RWPE2 (cell line): ENCODE results near the gene NOX5.

ENCODE experiments used
- ATAC-seq: fragments of 200-7000 bp; cut with Tn5 transposase; 3 replicates; pipeline ENCODE4 v1.9.1; 2021; ENCODE audit warnings: low read depth
- DNase-seq: peaks from one replicate; pipeline ENCODE4 v3.0.0-alpha.2; 2020; ENCODE audit warnings: low spot score
- H3K27ac ChIP-seq: fragments of 450-650 bp; 2 replicates; pipeline ENCODE4 v1.5.1; 2017; ENCODE audit warnings: mild to moderate bottlenecking; ENCODE audit not compliant: poor library complexity, severe bottlenecking
- H3K27me3 ChIP-seq: fragments of 250-450 bp; sonication (Bioruptor Pico); 2 replicates; pipeline ENCODE4 v1.5.1; 2021; ENCODE audit warnings: mild to moderate bottlenecking, moderate library complexity; ENCODE audit not compliant: insufficient read depth, poor library complexity, severe bottlenecking
- H3K36me3 ChIP-seq: fragments of 250-450 bp; sonication (Bioruptor Pico); 2 replicates; pipeline ENCODE4 v1.5.1; 2020; ENCODE audit warnings: low read depth, mild to moderate bottlenecking, moderate library complexity
- H3K4me1 ChIP-seq: fragments of 250-450 bp; sonication (Bioruptor Pico); 2 replicates; pipeline ENCODE4 v1.5.1; 2021; ENCODE audit warnings: mild to moderate bottlenecking, moderate library complexity; ENCODE audit not compliant: insufficient read depth, poor library complexity, severe bottlenecking
- H3K4me3 ChIP-seq: fragments of 250-450 bp; sonication (Bioruptor Pico); 2 replicates; pipeline ENCODE4 v1.5.1; 2021; ENCODE audit warnings: mild to moderate bottlenecking, moderate library complexity; ENCODE audit not compliant: severe bottlenecking
- H3K9me3 ChIP-seq: fragments of 250-450 bp; sonication (Bioruptor Pico); 2 replicates; pipeline ENCODE4 v1.5.1; 2021; ENCODE audit warnings: mild to moderate bottlenecking, moderate library complexity; ENCODE audit not compliant: severe bottlenecking
- CTCF ChIP-seq: fragments of 450-650 bp; IDR thresholded peaks from one replicate; pipeline ENCODE4 v1.5.1; 2017; ENCODE audit warnings: mild to moderate bottlenecking, moderate library complexity; ENCODE audit not compliant: poor library complexity, severe bottlenecking

The NOX5 gene

GRCh38 chr15:68987676-68988075, 26.8 kb upstream of the NOX5 start:
- Histone ChIP-seq H3K9me3 (no peaks in the 10 kb centered on the region), H3K36me3 (no peaks in the 10 kb centered on the region), H3K4me1 (peaks cover 13% of the 10 kb centered on the region), H3K27ac (no peak overlapping the region), H3K27me3 (no peaks in the 10 kb centered on the region), H3K4me3 (no peak overlapping the region)
- DNase-seq (no peak), ATAC-seq (no peak)
- TF ChIP-seq CTCF, result no peak

GRCh38 chr15:68989541-68990230, 24.8 kb upstream of the NOX5 start:
- no peak overlapping the region for H3K4me3 ChIP-seq
- H3K27me3 ChIP-seq, result no peaks in the 10 kb centered on the region
- TF ChIP-seq CTCF, result no peak
- H3K9me3 ChIP-seq, result no peaks in the 10 kb centered on the region
- no peak overlapping the region for H3K27ac ChIP-seq
- no peaks in the 10 kb centered on the region for H3K36me3 ChIP-seq
- DNase-seq (peak; percentile 33), ATAC-seq (no peak)
- peaks cover 20% of the 10 kb centered on the region for H3K4me1 ChIP-seq

GRCh38 chr15:68990231-68990991, 24.1 kb upstream of the NOX5 start:
- Histone ChIP-seq H3K4me3 (no peak overlapping the region), H3K27me3 (no peaks in the 10 kb centered on the region), H3K27ac (no peak overlapping the region), H3K9me3 (no peaks in the 10 kb centered on the region), H3K36me3 (no peaks in the 10 kb centered on the region), H3K4me1 (peaks cover 20% of the 10 kb centered on the region)
- TF ChIP-seq CTCF, result no peak
- ATAC-seq (no peak), DNase-seq (peak; percentile 37)

GRCh38 chr15:68990992-68991500, 23.4 kb upstream of the NOX5 start:
- Histone ChIP-seq H3K9me3 (no peaks in the 10 kb centered on the region), H3K27ac (no peak overlapping the region), H3K4me3 (no peak overlapping the region), H3K27me3 (no peaks in the 10 kb centered on the region), H3K4me1 (peaks cover 20% of the 10 kb centered on the region), H3K36me3 (no peaks in the 10 kb centered on the region)
- DNase-seq, result peak; percentile 52
- no peak for TF ChIP-seq CTCF
- no peak for ATAC-seq
